ENCODE data around the gene TICRR. TPM values are rescaled to one million over a fixed set of nuclear protein-coding genes. Genes with fewer than 3 reads are reported as not detected.

TICRR gene
- total and polyA plus RNA-seq, 2 of the 13 experiments (the other 11 are each of a cell fraction or from before 2014, with no cell fraction given), result 4.1 to 14.3 TPM

- DNase-seq (ENCODE audit: low spot score) (no peak), FAIRE-seq (no peak), ATAC-seq (no peak)
- ChIA-PET POLR2A (no interaction called here), CTCF (ENCODE audit: low intra/inter-chr PET ratio, low total read pairs) (no interaction called here)
- H3K9ac ChIP-seq (ENCODE audit: insufficient read depth, low read depth, low read length), result no peak overlapping the region
- H4K20me1 ChIP-seq (ENCODE audit: insufficient read depth, low read length), result no peaks in the 10 kb centered on the region
- H3K36me3 ChIP-seq (replicated peaks in 1 of 2; ENCODE audit: control insufficient read depth in 1 of 2, insufficient read depth in 2 of 2, low read length in 2 of 2), result peaks cover 0 to 2% of the 10 kb centered on the region in 2 experiments; a peak in 1 of 5 replicates
- no peak overlapping the region for H3K4me3 ChIP-seq (replicated peaks in 1 of 3; ENCODE audit: insufficient read depth in 1 of 3, low read depth in 2 of 3, low read length in 3 of 3)
- H2AFZ ChIP-seq (ENCODE audit: low read length), result no peak overlapping the region
- H3K4me2 ChIP-seq (ENCODE audit: low read depth, low read length), result no peak overlapping the region
- no peak overlapping the region for H3K27ac ChIP-seq (ENCODE audit: extremely low read length, insufficient read depth, low read length)
- H3K79me2 ChIP-seq (ENCODE audit: insufficient read depth, low read length), result no peaks in the 10 kb centered on the region
- intact Hi-C loops (cut with micrococcal nuclease; ENCODE audit: unreplicated experiment) (no loop called here), in situ Hi-C loops (cut with HindIII; ENCODE audit: extremely low pct_ligation_motif_present, low pct_unique_long_range_greater_than_20kb) (no loop called here)
- peak; percentile 63 for TF ChIP-seq ZNF629 (CRISPR knock-in tag; conservative IDR thresholded peaks at IDR 0.05)
- no peak for TF ChIP-seq THAP9 (CRISPR knock-in tag; IDR thresholded peaks at IDR 0.05; ENCODE audit: borderline replicate concordance)
- no peaks in the 10 kb centered on the region for H3K4me1 ChIP-seq (ENCODE audit: insufficient read depth, low read length)
- H3K27me3 ChIP-seq (ENCODE audit: control insufficient read depth in 1 of 2, insufficient read depth in 2 of 2, low read length in 2 of 2), result no peaks in the 10 kb centered on the region
- H3K9me3 ChIP-seq (ENCODE audit: low read length), result no peaks in the 10 kb centered on the region
- WGBS (ENCODE audit: low lambda C conversion rate), result 98% methylated on average over 5 of the region's 5 CpGs
- no TSS peak for BruUV-seq (replicated peaks)
Observed at GRCh38 chr15:89640245-89640644, 65.0 kb downstream of the TICRR start.

- H3K4me2 ChIP-seq (ENCODE audit: low read depth, low read length), result no peak overlapping the region
- no peak overlapping the region for H2AFZ ChIP-seq (ENCODE audit: low read length)
- POLR2A ChIA-PET, result no interaction called here
- no peak for DNase-seq (ENCODE audit: low spot score)
- no peaks in the 10 kb centered on the region for H3K79me2 ChIP-seq (ENCODE audit: insufficient read depth, low read length)
- WGBS (ENCODE audit: low lambda C conversion rate), result 94% methylated on average over 5 of the region's 5 CpGs
- ATAC-seq, result no peak
- H3K4me3 ChIP-seq (replicated peaks in 1 of 3; ENCODE audit: insufficient read depth in 1 of 3, low read depth in 2 of 3, low read length in 3 of 3), result no peak overlapping the region
- in situ Hi-C loops (cut with HindIII; ENCODE audit: extremely low pct_ligation_motif_present, low pct_unique_long_range_greater_than_20kb), result no loop called here
- no peak for TF ChIP-seq ZNF343 (CRISPR knock-in tag; IDR thresholded peaks at IDR 0.05)
- no peak for TF ChIP-seq ZNF331 (CRISPR knock-in tag; IDR thresholded peaks at IDR 0.05)
- TF ChIP-seq, protein P1, sequence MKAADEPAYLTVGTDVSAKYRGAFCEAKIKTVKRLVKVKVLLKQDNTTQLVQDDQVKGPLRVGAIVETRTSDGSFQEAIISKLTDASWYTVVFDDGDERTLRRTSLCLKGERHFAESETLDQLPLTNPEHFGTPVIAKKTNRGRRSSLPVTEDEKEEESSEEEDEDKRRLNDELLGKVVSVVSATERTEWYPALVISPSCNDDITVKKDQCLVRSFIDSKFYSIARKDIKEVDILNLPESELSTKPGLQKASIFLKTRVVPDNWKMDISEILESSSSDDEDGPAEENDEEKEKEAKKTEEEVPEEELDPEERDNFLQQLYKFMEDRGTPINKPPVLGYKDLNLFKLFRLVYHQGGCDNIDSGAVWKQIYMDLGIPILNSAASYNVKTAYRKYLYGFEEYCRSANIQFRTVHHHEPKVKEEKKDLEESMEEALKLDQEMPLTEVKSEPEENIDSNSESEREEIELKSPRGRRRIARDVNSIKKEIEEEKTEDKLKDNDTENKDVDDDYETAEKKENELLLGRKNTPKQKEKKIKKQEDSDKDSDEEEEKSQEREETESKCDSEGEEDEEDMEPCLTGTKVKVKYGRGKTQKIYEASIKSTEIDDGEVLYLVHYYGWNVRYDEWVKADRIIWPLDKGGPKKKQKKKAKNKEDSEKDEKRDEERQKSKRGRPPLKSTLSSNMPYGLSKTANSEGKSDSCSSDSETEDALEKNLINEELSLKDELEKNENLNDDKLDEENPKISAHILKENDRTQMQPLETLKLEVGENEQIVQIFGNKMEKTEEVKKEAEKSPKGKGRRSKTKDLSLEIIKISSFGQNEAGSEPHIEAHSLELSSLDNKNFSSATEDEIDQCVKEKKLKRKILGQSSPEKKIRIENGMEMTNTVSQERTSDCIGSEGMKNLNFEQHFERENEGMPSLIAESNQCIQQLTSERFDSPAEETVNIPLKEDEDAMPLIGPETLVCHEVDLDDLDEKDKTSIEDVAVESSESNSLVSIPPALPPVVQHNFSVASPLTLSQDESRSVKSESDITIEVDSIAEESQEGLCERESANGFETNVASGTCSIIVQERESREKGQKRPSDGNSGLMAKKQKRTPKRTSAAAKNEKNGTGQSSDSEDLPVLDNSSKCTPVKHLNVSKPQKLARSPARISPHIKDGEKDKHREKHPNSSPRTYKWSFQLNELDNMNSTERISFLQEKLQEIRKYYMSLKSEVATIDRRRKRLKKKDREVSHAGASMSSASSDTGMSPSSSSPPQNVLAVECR (CRISPR knock-in tag; IDR thresholded peaks at IDR 0.05; ENCODE audit: borderline replicate concordance), result no peak
- no peak for TF ChIP-seq ZSCAN29 (CRISPR knock-in tag; conservative IDR thresholded peaks at IDR 0.05)
- TF ChIP-seq RAD51 (IDR thresholded peaks at IDR 0.05; ENCODE audit: borderline replicate concordance), result no peak
- TF ChIP-seq ZNF83 (CRISPR knock-in tag; IDR thresholded peaks at IDR 0.05; ENCODE audit: borderline replicate concordance), result no peak
- H3K36me3 ChIP-seq (replicated peaks in 1 of 2; ENCODE audit: control insufficient read depth in 1 of 2, insufficient read depth in 2 of 2, low read length in 2 of 2), result peaks cover 0 to 2% of the 10 kb centered on the region in 2 experiments; a peak in 1 of 5 replicates
- H3K4me1 ChIP-seq (ENCODE audit: insufficient read depth, low read length), result no peaks in the 10 kb centered on the region
- CTCF ChIA-PET (ENCODE audit: low intra/inter-chr PET ratio, low total read pairs), result no interaction called here
- BruUV-seq (replicated peaks), result no TSS peak
- FAIRE-seq, result no peak
- H3K9me3 ChIP-seq (ENCODE audit: low read length), result no peaks in the 10 kb centered on the region
- H3K27me3 ChIP-seq (ENCODE audit: control insufficient read depth in 1 of 2, insufficient read depth in 2 of 2, low read length in 2 of 2), result no peaks in the 10 kb centered on the region
- intact Hi-C loops (cut with micrococcal nuclease; ENCODE audit: unreplicated experiment), result no loop called here
- H4K20me1 ChIP-seq (ENCODE audit: insufficient read depth, low read length), result no peaks in the 10 kb centered on the region
- H3K9ac ChIP-seq (ENCODE audit: insufficient read depth, low read depth, low read length), result no peak overlapping the region
- no peak overlapping the region for H3K27ac ChIP-seq (ENCODE audit: extremely low read length, insufficient read depth, low read length)
Observed at GRCh38 chr15:89641053-89641452, 65.8 kb downstream of the TICRR start.
